ENCODE results near the gene DHH.
A peak's percentile ranks its signal among the peaks of the same experiment; 100 is the strongest.

DNA sequence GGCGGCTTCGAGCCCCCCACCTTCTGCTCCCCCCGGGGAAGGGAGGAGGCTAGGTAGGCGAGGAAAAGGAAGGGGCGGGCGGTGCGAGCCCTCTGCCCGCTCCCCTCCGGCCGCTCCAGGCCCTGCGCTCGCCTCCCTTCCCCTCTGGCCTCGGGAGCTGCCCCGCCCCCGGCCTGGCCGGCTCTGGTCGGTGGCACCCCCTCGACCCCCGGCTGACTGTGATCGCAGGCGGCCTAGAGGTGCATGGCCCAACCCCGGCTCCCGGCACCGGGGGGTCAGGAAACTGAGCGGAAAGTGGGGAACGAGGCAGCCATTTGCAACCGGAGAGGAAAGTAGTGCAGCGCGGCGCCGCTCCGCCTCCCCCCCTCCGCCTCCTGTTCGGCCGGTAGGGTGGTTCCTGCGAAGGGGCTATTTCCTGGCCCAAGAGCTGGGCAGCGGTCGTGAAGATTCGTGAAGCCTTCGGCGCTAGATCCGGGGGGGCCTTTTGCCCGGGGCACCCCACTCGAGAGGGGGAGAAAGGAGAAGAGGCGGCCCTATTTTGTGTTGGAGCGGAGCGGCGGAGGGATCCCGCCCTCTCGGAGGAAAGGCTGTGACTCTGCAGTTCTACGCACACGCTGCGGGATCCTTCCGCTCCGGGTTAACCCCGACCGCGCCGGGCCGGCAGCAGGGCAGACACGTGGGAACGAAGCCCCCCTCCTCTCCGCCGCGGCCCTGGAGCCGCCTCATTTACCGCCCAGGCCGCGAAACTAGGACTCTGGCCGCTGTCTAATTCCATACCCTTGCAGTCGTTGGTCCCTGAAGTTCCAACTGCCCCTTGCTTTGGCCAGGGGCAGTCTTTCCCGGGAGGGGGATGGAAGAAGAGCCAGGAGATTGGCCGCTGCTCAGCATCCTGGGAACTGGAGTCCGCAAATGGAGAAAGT, 34.1 kb downstream of the DHH start, which contains the start of gene KMT2D:
- TF ChIP-seq CTCF (IDR thresholded peaks at IDR 0.05; ENCODE audit: extremely low read depth in 1 of 2, insufficient read depth in 1 of 2, low read depth in 1 of 2, low read length in 2 of 2), result peak; percentile 6 to 13
- no peak for TF ChIP-seq FOS (IDR thresholded peaks at IDR 0.05; ENCODE audit: borderline replicate concordance, insufficient read depth, low read length)
- TF ChIP-seq POLR2AphosphoS5 (IDR thresholded peaks at IDR 0.05; ENCODE audit: insufficient read depth, low read depth, low read length), result peak; percentile 74
- no peak for TF ChIP-seq GATA2 (IDR thresholded peaks at IDR 0.05; ENCODE audit: insufficient read depth, insufficient read length, low read depth, low read length)
- no peak for TF ChIP-seq JUN (IDR thresholded peaks at IDR 0.05; ENCODE audit: borderline replicate concordance, insufficient read depth, insufficient read length, low read depth)
- no peak for TF ChIP-seq EZH2 (IDR thresholded peaks at IDR 0.05; ENCODE audit: borderline replicate concordance, low read depth, low read length, severe bottlenecking)
- TF ChIP-seq POLR2A (IDR thresholded peaks at IDR 0.05; ENCODE audit: low read depth, low read length), result peak; percentile 85
- TF ChIP-seq MYC (IDR thresholded peaks at IDR 0.05; ENCODE audit: low read depth, low read length), result peak; percentile 100

Measured in endothelial cell of umbilical vein (primary cell).